HG03196 (cell line): Measurements from ENCODE around the gene KIRREL3.

Source experiments
- ATAC-seq: cut with Tn5 transposase; IDR thresholded peaks from one replicate; pipeline ENCODE4 v1.9.1; 2021; ENCODE audit not compliant: unreplicated experiment

Gene KIRREL3

DNA sequence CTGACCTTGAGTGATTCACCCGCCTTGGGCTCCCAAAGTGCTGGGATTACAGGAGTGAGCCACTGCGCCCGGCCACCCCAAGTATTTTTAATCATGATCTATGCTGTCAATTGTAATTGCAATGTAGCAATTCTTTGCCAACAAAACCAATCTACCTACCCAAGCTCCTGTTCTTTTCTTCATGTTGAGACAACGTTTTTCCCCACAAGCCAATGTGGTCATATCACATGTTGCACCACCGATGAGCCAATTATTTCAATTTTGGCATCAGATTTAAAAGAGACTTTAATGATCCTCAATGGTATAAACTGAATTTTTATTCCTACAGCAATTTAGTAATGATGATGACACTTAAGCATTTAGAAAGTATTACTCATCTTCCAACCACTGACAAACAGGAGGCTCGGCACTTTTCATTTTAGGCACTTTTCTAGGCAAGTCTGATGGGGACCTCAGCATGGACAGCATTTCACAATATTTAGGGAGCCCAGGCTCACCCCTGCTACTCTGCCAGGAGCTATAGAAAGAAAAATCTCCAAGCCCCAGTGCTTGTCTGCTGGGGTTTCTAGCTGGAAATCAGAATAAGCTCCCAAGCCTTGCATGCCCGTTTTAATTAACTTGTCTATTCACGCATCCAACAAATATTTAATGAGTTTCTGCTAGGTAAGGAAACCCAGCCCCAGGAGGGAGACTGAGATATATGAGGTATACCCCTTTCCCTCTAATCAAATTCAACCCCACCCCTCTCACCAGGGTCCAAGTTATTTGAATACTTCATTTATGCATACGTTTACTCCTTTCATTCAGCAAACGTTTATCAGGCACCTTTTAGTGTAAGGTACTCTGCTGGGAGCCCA lies 353.6 kb downstream of the KIRREL3 start:
- ATAC-seq: no peak

DNA sequence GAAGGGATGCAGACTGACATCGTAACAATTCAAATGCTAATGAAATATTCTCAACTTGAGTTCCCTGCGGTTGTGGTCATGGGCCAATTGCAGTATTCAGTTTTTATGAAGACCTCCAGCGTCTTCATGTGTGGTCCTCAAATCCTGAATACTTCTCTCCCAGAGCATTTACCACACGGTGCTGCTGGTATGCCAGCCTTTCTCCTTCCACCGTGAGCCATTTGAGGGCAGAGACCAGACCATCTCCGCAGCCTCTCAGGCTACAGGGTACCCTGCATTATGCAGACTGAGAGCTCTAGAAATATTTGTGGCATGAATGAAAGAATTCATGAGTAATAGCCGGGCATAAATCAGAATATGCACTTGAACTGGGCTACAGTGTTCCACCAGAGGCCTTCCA lies 355.4 kb downstream of the KIRREL3 start:
- no peak for ATAC-seq

DNA sequence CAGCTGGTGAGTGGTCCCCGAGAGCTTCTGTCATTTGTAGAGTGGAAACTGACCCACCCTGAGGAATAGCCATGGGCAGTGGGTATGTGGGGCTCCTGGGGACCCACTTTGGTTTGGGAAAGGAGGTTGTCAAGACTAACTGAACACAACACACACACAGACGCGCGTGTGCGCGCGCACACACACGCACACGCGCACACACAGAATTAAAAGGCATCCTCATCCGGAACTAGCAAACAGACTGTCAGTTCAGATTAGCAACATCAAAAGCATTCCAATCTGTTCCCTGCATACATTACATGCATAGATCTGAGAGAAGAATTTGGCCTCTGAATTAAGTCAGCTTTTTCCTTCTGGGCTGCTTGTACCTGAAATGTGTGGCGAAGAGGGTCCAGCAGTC lies 360.4 kb downstream of the KIRREL3 start:
- ATAC-seq: no peak

DNA sequence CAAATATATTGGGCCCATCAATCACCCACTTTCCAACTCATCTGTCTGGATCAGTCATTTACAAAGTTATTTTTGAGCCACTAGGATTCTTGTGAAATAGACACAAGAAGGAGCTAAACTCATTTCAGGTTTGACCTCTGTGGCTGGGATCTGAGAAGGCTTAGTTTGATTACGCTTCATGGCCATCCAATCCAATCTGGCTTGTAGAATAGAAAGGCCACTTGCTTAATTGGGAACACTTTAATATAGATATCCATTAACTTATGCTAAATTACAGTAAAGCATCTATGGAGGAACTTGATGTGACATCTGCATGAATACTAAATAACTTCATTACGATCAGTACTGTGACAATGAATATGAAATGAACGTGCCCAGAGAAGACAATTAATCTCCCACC lies 360.9 kb downstream of the KIRREL3 start:
- ATAC-seq: no peak

DNA sequence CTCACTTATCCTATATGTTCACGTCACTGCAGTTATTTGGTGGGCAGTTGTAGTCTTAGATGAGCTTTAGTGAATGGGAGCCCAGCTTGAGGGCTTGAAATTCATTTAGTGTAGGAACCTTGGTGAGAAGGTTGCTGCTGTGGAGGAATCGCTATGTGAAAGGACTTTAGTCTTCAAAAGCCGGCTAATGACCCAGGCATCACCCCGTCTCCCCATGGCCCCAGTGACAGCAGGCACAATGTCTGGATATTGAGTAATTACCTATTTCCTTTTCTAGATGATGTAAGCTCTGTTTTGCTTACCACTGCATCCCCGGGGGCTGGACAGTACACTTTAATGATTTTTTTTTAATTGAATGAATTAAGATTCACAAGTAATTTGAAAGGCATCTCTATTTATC lies 361.9 kb downstream of the KIRREL3 start:
- ATAC-seq: no peak

DNA sequence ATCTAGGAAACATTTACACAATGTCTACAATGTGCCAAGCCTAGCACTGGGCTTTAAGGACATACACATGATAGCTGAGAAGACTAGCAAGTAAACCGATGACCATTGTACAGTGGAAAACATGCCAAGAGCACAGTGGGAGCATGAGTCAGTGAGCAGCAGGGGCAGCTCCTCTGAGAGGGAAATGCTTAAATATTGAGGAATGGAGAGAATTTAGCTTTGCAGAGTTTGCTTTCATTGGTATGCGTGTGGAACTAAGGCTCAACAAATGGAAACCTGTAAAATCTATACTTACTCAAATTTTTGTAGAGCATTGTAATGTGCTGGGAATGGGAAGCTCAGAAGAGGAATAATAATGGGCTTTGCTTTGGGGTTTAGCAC lies 362.8 kb downstream of the KIRREL3 start:
- ATAC-seq: no peak

DNA sequence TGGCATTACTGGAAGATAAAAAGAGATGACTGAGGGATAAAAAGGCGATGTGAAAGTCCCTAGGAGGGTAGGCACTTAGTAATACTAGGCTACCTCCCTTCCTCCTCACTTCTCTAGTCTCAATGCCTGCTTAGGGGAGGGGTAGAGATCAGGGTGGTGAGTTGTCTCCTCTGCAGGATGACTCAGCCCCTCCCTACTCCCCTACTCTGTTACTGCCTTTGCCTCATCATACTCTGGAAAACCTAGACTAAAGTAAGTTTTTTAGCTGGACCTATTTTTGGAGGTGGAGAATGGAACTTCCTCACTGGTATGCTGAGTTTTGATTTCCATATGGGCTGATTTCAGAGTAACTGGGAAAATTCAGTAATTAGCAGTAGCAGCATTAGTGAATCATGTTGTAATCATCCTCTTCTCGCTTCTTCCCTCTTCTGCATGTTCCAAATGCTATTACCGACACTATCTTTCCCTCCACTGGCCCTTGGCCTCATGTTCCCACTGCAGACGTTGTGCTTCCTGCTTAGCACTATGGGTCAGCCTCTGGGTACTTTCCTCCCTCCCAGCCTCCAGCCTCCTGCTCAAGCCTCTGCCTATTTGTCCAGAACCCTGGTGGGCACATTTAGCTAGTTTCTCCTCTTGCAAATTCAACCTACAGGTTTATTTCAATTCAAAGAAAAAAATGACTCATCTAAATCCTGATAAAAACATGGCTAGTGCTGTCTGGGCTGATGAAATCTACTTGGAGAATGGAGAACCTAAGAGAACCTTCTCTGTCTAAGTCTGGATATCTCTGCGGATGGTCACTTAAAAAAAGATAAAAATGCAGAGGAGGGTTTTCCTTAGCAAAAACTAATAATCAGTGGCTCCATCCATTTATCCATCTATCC lies 363.4 kb downstream of the KIRREL3 start:
- no peak for ATAC-seq

DNA sequence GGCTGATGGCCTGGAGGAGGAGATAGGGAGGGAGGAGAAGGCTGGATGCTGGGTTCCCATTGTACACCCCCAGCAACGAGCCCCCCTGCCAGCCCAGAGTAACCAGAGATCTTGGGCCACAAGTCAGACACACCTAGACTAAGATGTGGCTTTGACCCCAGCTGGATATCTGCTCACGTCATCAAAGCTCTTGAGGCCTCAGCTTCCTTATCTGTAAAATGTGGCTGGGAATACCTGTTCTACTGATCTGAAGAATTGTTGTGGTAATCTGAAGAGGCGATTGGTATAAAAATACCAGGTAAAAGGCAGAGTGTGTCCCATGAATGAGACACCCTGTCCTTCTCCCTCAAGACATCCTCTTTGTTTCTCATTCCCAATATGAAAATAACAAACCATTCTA lies 365.1 kb downstream of the KIRREL3 start:
- no peak for ATAC-seq

DNA sequence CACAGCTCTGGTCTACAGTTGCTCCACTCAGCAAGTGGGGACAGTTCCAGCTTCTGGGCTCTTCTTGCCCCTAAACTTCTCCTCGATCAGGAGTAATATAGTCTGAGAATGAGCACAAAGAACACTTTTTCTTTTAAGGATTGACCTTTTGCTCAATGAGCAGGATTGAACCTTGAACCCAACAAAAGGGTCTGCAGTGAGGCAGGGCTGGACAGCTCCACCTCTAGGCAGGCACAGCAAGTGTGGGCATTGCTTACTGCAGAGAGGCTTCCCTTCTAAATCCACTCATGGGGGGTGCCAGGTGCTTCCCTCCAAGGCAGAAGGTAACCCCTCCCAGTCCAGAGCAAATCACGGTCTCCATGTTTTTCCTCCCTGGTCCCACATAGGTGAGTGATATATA lies 365.6 kb downstream of the KIRREL3 start:
- ATAC-seq: no peak

DNA sequence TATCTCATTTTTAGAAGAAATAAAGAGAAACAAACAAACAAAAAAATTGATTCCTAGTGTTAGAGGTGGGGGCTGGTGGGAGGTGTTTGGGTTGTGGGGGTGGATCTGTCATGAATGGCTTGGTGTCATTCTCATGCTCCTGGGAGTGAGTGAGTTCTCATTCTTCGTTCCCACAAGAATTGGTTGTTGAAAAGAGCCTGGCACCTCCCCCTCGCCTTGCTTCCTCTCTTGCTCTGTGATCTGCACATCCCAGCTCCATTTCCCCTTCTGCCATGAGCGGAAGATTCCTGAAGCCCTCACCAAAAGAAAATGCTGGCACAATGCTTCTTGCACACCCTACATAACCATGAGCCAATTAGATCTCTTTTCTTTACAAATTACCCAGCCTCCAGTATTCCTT lies 367.2 kb downstream of the KIRREL3 start:
- ATAC-seq: no peak

DNA sequence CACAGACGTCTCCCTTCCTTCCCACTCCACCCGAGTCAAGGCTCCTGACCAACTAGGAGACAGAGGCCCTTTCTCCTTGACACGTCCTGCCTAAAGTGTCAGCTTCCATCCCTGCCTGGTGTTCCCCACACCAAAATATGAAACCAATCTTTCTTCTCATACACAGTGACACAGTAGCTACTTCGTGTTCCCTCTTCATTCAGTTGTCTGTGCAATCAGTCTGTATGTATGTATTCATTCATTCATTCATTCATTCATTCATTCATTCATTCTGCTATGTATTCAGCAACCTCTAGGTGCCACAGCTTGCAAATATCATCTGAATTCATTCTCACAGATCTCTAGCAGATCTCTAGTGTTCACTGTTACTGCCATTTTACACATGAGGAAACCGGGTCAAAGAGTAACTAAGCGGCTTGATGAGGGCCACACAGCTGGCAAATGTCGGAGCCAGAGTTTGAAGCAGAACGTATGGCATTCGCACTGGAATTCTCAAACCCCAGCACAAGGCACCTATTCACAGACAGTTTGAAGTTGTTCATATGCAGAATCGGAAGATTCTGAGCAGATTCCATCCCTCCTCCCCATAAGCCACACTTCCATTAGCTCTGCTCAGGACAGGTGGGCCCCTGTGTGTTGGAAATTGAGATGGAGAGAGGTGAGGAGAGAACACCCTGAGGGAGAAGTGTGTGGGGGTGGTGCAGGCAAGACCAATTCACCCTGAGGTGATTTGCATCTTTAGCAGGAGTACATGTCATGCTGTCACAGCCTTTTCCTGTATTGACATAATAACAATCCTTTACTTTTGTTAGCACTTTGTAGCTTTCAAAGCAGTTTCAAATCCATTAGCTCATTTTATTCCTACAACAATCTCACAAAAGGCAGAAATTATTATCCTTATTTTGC lies 369.4 kb downstream of the KIRREL3 start:
- no peak for ATAC-seq

DNA sequence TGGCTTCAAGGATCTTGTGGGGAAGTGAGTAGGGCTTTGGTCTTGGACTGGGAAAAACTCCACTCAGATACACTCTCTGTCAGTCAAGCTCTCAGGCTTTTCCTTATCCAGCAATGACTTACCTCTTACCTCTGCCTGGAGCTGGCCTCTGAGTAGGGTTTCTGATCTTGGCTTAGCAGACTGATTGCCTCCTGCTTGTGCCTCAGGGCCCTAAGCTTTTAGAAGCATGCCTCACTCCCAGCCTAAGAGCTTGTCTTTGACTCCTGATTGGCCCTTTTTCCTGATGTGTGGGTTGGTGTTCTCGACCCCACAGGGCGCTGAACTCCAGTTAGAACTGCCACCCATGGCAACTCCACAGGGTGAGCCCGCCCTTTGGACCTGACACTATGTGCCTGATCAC lies 370.1 kb downstream of the KIRREL3 start:
- no peak for ATAC-seq

DNA sequence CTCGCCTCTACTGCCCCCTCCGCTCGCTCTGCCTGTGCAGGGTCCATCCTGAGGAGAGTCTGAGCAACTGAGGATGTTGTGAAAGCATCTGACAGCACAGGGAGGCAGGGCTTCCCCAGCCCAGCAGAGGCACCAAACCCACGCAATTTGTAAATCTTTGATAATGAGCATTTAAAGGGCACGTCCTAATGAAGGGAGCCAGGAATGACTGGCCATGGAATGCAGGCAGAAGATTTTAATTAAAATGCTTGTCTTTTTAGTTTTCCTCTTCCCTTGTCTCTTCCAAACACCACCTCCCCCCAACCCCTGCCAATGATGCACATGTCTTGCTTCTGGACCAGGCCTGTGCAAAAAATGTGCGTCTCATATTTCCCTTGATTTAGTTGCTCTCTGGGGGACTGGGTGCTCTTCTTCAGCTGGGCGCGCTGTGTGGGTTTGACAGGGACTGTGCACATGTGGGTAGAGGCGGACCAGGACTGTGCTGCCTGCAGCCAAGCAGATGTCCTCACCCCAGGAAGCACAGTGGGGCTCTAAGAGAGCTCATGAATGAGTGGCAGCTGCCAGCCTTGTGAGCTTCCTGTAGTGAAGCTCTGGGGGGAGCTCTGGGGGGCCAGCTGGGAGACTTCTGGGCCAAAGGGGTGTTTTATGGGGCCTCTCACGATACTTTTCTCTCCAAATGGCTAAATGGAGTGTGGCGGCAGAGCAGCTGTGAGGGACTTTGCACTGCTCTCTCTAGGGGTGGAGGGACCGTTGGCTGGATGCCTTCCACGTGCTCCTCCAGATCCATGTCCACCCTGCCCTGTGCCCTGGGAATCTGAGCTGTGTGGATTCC lies 371.6 kb downstream of the KIRREL3 start:
- ATAC-seq: no peak

DNA sequence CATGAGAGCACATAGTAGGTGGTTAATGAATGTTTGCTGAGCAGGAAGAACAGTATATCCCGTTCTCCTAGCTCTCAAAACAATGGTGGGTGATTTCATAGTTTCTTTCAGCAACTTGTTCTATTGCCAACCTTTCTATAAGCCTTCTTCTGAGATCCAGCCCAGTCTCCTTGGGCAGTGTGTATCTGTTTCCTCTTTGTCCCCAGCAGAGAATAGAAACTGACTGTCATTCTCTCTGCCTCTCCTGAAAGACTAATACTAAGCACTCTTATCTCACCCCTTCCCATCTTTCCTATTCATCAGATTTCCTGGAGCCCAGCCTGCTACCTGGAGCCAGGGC lies 372.1 kb downstream of the KIRREL3 start:
- no peak for ATAC-seq

DNA sequence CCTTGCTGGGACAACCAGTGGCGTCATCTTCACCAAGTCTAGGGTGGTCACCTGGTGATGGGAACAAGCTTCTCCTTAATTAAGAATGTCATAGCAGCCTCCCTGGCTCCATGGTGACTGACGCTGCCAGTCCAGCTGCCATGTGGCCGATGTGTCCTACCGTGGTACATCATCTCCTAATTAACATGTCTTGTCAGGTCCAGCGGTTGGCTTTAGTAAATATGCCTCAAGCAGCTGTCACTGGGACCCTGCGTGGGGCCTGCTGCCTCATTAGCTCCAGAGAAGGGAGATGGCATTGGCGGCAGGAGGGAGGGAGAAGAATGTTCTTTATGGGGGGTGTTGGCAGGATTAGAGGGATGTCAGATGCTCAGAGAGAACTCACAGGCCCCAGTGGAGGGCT lies 373.1 kb downstream of the KIRREL3 start:
- ATAC-seq: no peak

DNA sequence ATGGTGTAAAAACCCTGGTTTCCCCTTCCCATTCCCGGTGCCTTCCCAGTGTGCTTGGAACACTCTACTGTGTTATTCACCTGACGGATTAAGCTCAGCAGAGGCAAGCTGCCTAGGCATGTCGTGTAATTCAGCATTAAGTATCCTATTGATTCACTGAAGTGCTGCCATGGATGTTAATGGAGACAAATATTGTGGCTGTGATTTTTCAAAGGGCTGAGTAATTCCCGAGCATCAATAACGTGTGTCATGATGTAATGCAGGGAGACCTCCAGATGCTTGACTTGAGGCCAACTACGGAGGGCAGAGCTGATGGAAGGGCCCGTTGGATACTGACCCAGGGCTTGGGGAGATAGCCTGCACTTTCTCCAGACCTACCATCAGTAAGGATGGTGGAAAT lies 376.1 kb downstream of the KIRREL3 start:
- no peak for ATAC-seq

DNA sequence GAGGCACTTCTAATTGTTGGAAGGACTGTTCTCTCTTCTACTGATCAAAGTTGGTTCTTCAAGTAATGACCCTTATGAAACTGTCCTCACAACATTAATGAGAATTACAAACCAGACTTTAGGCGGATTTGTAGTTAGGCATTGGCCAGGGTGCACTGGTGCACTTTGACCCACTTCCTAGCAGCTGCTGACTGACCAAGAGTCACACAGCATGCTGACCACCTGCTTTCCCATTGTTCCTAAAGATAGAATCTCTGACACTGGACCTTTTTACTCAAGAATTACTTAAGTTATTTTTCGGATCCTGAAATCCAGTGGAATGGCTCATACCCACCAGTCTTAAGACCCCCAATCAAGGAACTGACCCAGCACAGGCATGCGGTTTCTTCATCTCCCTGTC lies 381.1 kb downstream of the KIRREL3 start:
- ATAC-seq: no peak

DNA sequence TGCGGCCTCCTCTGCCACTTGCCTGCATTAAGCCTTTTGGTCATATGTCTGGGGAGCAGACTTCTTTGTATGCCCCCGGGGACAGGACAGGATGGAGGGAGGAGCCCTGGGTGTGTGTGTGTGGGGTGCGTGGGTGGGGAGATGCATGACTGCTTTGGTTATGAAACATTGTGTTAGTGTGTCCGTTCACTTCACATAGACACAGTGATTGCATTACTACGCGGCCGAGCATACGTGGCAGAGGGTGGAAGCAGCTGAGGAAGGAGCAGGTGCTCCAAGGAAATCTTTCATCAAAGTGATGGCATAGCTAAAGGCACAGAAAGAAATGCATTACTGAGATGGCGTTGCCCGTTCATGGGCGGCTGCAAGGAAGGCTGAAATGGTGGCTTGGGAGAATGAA lies 384.7 kb downstream of the KIRREL3 start:
- ATAC-seq: no peak

DNA sequence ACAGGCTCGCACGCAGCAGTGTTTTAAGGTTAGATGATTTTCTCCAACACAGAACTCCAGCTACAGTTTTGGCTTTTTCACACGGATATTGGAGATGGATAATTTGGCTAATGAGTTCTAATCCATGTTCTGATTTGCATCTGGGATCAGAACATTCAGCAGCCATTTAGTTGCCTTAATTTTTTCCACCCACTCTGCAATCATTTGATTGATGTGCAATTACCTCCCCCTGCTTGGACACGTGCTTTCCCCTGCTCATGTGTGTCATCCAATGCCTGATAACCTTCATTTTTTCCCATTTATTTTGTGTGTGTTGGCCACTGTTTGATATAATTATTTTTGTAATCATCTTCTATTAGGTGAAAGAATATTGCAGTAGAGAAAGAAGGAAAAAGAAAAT lies 387.3 kb downstream of the KIRREL3 start:
- no peak for ATAC-seq

DNA sequence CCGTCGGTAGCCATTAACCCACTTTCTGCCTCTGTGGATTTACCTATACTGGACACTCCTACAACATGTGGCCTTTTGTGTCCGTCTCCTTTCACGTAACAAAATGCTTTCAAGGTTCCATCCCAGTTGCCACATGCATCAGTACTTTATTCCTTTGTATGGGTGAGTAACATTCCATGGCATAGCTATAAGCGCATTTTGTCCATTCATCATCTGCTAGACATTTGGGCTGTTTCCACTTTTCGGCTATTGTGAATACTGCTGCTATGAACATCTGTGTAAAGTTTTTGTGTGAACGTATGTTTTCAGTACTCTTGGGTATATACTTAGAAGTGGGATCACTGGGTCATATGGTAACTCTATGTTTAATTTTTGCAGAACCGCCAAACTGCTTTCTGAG lies 387.9 kb downstream of the KIRREL3 start:
- ATAC-seq: no peak

DNA sequence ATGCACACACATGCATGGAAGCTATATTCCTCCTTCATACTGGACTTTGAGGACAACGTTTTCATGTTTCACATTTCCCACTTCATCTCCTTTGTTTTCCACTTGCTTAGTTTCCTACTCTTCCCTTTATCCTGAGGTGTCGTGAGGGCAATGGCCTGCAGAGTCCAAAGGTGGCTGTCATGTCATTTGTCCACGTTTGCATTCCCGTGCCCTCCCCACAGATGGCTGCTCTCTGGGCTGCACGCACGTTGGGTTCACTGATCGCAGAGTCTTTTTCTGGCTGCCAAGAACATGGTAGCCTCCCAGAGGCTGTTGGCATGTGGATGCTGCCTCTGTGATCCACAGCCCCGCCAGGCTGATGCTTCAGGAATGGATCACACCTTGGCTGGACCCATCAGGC lies 389.1 kb downstream of the KIRREL3 start:
- no peak for ATAC-seq
